Progenitor cell of endocrine pancreas (in vitro differentiated cells): Measurements from ENCODE around the gene CTAGE8. TPM values are rescaled to one million over a fixed set of nuclear protein-coding genes. Genes with fewer than 3 reads are reported as not detected.
"Not testable (repeated sequence)": the region's sequence is repeated elsewhere in the genome, so short reads cannot be mapped to it uniquely, and the experiment has no call there.

ENCODE experiments used
- DNase-seq: peaks from one replicate; pipeline ENCODE4 v3.0.0; 2021; ENCODE audit warnings: low spot score; ENCODE audit not compliant: unreplicated experiment
- H3K27ac Mint-ChIP-seq: 2 replicates; pipeline ENCODE4 v1.8.0; 2021; ENCODE audit warnings: mild to moderate bottlenecking, moderate library complexity, mixed read lengths
- H3K27me3 Mint-ChIP-seq: 2 replicates; pipeline ENCODE4 v1.8.0; 2021; ENCODE audit warnings: mixed read lengths
- H3K36me3 Mint-ChIP-seq: 2 replicates; pipeline ENCODE4 v1.8.0; 2022; ENCODE audit warnings: mixed read lengths; ENCODE audit not compliant: insufficient read depth
- H3K4me1 Mint-ChIP-seq: 2 replicates; pipeline ENCODE4 v1.8.0; 2021; ENCODE audit warnings: low read depth, mixed read lengths
- H3K4me3 Mint-ChIP-seq: 2 replicates; pipeline ENCODE4 v1.8.0; 2021; ENCODE audit warnings: low read depth, mild to moderate bottlenecking, moderate library complexity, mixed read lengths
- H3K9me3 Mint-ChIP-seq: 2 replicates; pipeline ENCODE4 v1.8.0; 2021; ENCODE audit warnings: low read depth, mixed read lengths
- total RNA-seq: library from RNA; stranded (reverse); gene quantifications from 2 replicates; pipeline ENCODE4 v1.2.1, GENCODE V29; 2021
- TF ChIP-seq, protein P1 (sequence below): fragments of 200-600 bp; sonication (generic); IDR thresholded peaks from one replicate; pipeline ENCODE4 v1.5.0; 2021; ENCODE audit warnings: antibody characterized with exemption, mild to moderate bottlenecking; ENCODE audit not compliant: unreplicated experiment

Gene CTAGE8
- total RNA-seq, 1 donor from 2014 or later = 7.2 TPM

GRCh38 chr7:144287171-144287784 lies 18.2 kb upstream of the CTAGE8 start:
- H3K36me3 Mint-ChIP-seq, H3K9me3 Mint-ChIP-seq, H3K27me3 Mint-ChIP-seq, H3K4me1 Mint-ChIP-seq, H3K27ac Mint-ChIP-seq, H3K4me3 Mint-ChIP-seq, DNase-seq: not testable (repeated sequence)

DNA sequence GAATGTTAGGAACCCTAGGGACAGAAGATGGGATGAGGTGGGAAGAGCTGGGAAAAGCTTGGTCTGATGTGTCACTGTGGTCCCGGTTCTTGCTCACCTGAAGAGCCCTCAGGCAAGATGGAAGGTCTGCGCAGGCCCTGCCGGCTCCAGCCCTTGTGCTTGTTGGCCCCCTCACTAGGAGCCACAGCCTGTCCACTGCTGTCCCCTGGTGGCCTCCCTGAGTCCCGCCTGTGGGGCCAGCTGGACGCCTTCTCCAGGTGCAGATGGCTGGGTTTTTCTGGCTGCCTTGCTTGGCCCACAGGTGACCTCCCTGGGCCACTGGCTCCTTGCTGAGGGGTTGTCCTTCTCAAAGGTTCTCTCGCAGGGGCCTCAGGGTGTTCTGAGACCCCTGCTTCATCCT lies 14.6 kb upstream of the CTAGE8 start:
- DNase-seq, H3K27ac Mint-ChIP-seq, H3K36me3 Mint-ChIP-seq, H3K4me1 Mint-ChIP-seq, H3K27me3 Mint-ChIP-seq, H3K4me3 Mint-ChIP-seq, H3K9me3 Mint-ChIP-seq: not testable (repeated sequence)

GRCh38 chr7:144282490-144282889 lies 13.4 kb upstream of the CTAGE8 start:
- DNase-seq, H3K27me3 Mint-ChIP-seq, H3K4me1 Mint-ChIP-seq, H3K27ac Mint-ChIP-seq, H3K9me3 Mint-ChIP-seq, H3K36me3 Mint-ChIP-seq, H3K4me3 Mint-ChIP-seq: not testable (repeated sequence)

- H3K27ac Mint-ChIP-seq, H3K27me3 Mint-ChIP-seq, H3K4me3 Mint-ChIP-seq, DNase-seq, H3K36me3 Mint-ChIP-seq, H3K4me1 Mint-ChIP-seq, H3K9me3 Mint-ChIP-seq: not testable (repeated sequence)
Observed at GRCh38 chr7:144281981-144282380, 12.9 kb upstream of the CTAGE8 start.

- not testable (repeated sequence) for H3K4me3 Mint-ChIP-seq, H3K27ac Mint-ChIP-seq, H3K36me3 Mint-ChIP-seq, H3K9me3 Mint-ChIP-seq, H3K27me3 Mint-ChIP-seq, DNase-seq, H3K4me1 Mint-ChIP-seq
Observed at GRCh38 chr7:144280010-144280409, 10.9 kb upstream of the CTAGE8 start.

- H3K4me3 Mint-ChIP-seq, H3K27ac Mint-ChIP-seq, H3K4me1 Mint-ChIP-seq, H3K9me3 Mint-ChIP-seq, H3K27me3 Mint-ChIP-seq, H3K36me3 Mint-ChIP-seq, DNase-seq: not testable (repeated sequence)
Observed at GRCh38 chr7:144275281-144275680, 6.2 kb upstream of the CTAGE8 start.

- not testable (repeated sequence) for H3K4me3 Mint-ChIP-seq, H3K27me3 Mint-ChIP-seq, H3K4me1 Mint-ChIP-seq, H3K27ac Mint-ChIP-seq, H3K9me3 Mint-ChIP-seq, DNase-seq, H3K36me3 Mint-ChIP-seq
Observed at GRCh38 chr7:144264692-144265091, 4.4 kb downstream of the CTAGE8 start, which contains the start of gene OR2A7. Gene OR2A7 (minus strand): TSS chr7:144264792. CDS start chr7:144259628, 5,164 bp downstream.

DNA sequence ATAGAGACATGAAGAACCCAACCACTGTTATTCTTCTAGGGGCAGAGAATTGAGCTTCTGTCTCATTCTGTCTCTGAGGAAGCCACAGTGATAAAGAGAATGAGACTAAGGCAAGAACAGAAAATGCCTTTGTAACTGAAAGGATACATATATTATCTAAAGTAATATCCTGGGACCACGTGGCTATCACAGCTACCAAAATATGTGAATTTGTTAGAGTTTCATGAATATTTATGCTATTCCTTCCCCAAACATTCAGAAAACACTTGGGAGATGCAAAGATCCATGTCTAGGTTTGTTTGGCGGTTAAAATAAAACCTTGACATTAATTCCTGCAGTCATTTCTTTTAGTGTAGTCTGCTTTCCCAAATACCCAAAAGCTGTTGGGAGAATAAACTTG lies 7.0 kb downstream of the CTAGE8 start:
- H3K4me3 Mint-ChIP-seq, DNase-seq, H3K27me3 Mint-ChIP-seq, H3K27ac Mint-ChIP-seq, H3K4me1 Mint-ChIP-seq, H3K9me3 Mint-ChIP-seq, H3K36me3 Mint-ChIP-seq: not testable (repeated sequence)

- H3K36me3 Mint-ChIP-seq, H3K27me3 Mint-ChIP-seq, H3K27ac Mint-ChIP-seq, H3K9me3 Mint-ChIP-seq, H3K4me1 Mint-ChIP-seq, DNase-seq, H3K4me3 Mint-ChIP-seq: not testable (repeated sequence)
Observed at GRCh38 chr7:144259067-144259466, 10.0 kb downstream of the CTAGE8 start.

DNA sequence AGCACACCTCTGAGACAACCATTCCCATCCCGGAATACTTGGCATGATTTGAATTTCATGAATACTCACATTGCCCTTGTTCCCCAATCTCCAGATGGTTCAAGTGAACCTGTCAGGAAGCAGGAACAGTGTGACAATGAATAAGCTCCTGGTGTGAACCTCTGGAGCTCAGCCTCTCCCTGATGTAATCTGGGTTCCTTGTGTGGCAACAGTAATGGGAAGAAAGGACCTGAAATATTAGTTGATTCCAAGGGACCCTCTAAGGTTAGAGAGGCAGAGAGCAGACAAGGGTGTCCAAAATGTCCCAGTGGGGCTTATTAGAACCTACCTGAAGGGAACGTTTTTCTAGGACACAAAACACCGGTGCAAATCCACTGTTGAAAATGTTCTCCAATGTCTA lies 13.0 kb downstream of the CTAGE8 start:
- TF ChIP-seq, protein P1, sequence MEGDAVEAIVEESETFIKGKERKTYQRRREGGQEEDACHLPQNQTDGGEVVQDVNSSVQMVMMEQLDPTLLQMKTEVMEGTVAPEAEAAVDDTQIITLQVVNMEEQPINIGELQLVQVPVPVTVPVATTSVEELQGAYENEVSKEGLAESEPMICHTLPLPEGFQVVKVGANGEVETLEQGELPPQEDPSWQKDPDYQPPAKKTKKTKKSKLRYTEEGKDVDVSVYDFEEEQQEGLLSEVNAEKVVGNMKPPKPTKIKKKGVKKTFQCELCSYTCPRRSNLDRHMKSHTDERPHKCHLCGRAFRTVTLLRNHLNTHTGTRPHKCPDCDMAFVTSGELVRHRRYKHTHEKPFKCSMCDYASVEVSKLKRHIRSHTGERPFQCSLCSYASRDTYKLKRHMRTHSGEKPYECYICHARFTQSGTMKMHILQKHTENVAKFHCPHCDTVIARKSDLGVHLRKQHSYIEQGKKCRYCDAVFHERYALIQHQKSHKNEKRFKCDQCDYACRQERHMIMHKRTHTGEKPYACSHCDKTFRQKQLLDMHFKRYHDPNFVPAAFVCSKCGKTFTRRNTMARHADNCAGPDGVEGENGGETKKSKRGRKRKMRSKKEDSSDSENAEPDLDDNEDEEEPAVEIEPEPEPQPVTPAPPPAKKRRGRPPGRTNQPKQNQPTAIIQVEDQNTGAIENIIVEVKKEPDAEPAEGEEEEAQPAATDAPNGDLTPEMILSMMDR = no peak
- no peaks in the 10 kb centered on the region for H3K27me3 Mint-ChIP-seq
- no peak for DNase-seq
- H3K4me3 Mint-ChIP-seq = no peak overlapping the region
- H3K4me1 Mint-ChIP-seq = no peaks in the 10 kb centered on the region
- no peaks in the 10 kb centered on the region for H3K9me3 Mint-ChIP-seq
- H3K27ac Mint-ChIP-seq = no peak overlapping the region
- H3K36me3 Mint-ChIP-seq = no peaks in the 10 kb centered on the region
